Tracheal epithelial cell (primary cell): ENCODE data around the gene HSD3B1. TPM values are rescaled to one million over a fixed set of nuclear protein-coding genes. Genes with fewer than 3 reads are reported as not detected.

Experiments
- total RNA-seq: library from RNA; depleted of rRNA; stranded (reverse); fragments of >200 nt; gene quantifications from 2 replicates; pipeline ENCODE4 v1.2.1, GENCODE V29; 2014

Gene HSD3B1
- total RNA-seq, result not detected in 2 replicates

DNA sequence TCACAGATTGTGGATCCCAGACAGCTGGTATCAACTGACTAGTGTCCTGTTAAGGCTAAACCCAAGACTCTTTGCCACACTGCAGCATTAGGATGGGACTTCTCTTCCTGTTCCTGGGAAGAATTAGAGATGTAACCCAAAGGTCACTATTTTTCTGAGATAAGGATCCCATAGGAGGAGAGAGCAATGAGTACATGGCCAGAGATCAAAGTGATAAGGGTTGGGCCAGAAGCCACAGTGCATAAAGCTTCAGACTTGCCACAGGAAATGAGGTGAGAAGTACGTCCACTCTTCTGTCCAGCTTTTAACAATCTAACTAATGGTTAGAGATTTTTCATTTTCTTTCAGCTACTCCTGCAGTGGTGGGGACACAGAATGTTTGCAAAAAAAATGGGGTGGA is at the start of gene HSD3B1:
Gene HSD3B1, plus strand, starts transcription at position 270 of the 400 bp plus-strand sequence. CDS start 267 bp downstream, outside the sequence.

Other genes with a start within 250 kb of the HSD3B1 start
- gene HAO2, start 138.4 kb upstream of the HSD3B1 start, total RNA-seq, result not detected in 2 replicates
- gene HSD3B2, start 92.1 kb upstream of the HSD3B1 start, total RNA-seq, result not detected in 2 replicates
- 4.0 and 12.0 TPM in 2 replicates for gene ZNF697, start 141.1 kb downstream of the HSD3B1 start, total RNA-seq
- gene PHGDH, start 204.7 kb downstream of the HSD3B1 start, total RNA-seq, result 136 and 198 TPM in 2 replicates